K562 (cell line): ENCODE measurements around the gene CHD6. TPM values are rescaled to one million over a fixed set of nuclear protein-coding genes. Genes with fewer than 3 reads are reported as not detected.
A peak's percentile ranks its signal among the peaks of the same experiment; 100 is the strongest.

Source experiments
- ATAC-seq: fragments of 200-7000 bp; cut with Tn5 transposase; 3 replicates; pipeline ENCODE4 v1.9.1; 2020; ENCODE audit warnings: moderate library complexity
- BruUV-seq: library from RNA; stranded (reverse); fragments of 400-500 nt; replicated peaks from 2 replicates; lab custom pipeline; 2021; lab: Mats Ljungman, UMichigan
- CTCF ChIA-PET: fragments of 300-600 bp; formaldehyde crosslinking; extraction: SDS; loops from one replicate; lab custom pipeline; 2021; ENCODE audit warnings: low intra/inter-chr PET ratio; lab: Yijun Ruan, JAX
- POLR2A ChIA-PET: fragments of 300-600, 350-650 bp; sonication (Branson Sonifier 250); formaldehyde crosslinking; extraction: SDS; loops from one replicate; lab custom pipeline; 2021; ENCODE audit warnings: antibody characterized with exemption, inconsistent platforms; lab: Yijun Ruan, JAX
- DNase-seq, 4 experiments: peaks; one replicate each; pipeline versions ENCODE4 v3.0.0 to v3.0.0-alpha.2; 2011 to 2018; ENCODE audit warnings: low spot score in 3 of 4, mixed read lengths in 3 of 4; ENCODE audit errors: extremely low read depth in 1 of 4
- FAIRE-seq: peaks from 2 replicates; lab custom pipeline; 2011; peaks lifted over from hg19 to GRCh38; lab: Jason Lieb, UNC
- H2AFZ ChIP-seq: 2 replicates; pipeline ENCODE4 v1.6.0; 2011; ENCODE audit warnings: low read depth, low read length, control low read depth, inconsistent platforms
- H3K27ac ChIP-seq: fragments of 200-600 bp; 3 replicates; pipeline ENCODE4 v1.8.0; 2011; ENCODE audit warnings: low read depth, mild to moderate bottlenecking, control low read depth, inconsistent platforms, low read length, moderate library complexity, mixed read lengths; ENCODE audit errors: extremely low read depth
- H3K27me3 ChIP-seq, 2 experiments: fragments of 300-600 bp in 1 of 2; 2 replicates in 1 of 2; 3 replicates in 1 of 2; pipeline versions ENCODE4 v1.6.0 to v1.8.0; 2011; ENCODE audit warnings: inconsistent platforms in 2 of 2, low read length in 2 of 2, mild to moderate bottlenecking in 1 of 2, mixed read lengths in 1 of 2, moderate library complexity in 1 of 2; ENCODE audit not compliant: control insufficient read depth in 2 of 2, insufficient read depth in 2 of 2
- H3K36me3 ChIP-seq: fragments of 300-600 bp; 3 replicates; pipeline ENCODE4 v1.8.0; 2011; ENCODE audit warnings: mild to moderate bottlenecking, low read length, inconsistent platforms; ENCODE audit not compliant: control insufficient read depth, insufficient read depth
- H3K4me1 ChIP-seq, 2 experiments: fragments of 200-600 bp in 1 of 2; replicated peaks in 1 of 2; 2 replicates in 1 of 2; 3 replicates in 1 of 2; pipeline versions ENCODE4 v1.5.1 to v1.8.0; 2011; ENCODE audit warnings: inconsistent platforms in 2 of 2, low read length in 2 of 2, mild to moderate bottlenecking in 1 of 2, mixed read lengths in 1 of 2, moderate library complexity in 1 of 2; ENCODE audit not compliant: control insufficient read depth in 2 of 2, insufficient read depth in 2 of 2
- H3K4me2 ChIP-seq: 2 replicates; pipeline ENCODE4 v1.6.1; 2011; ENCODE audit warnings: low read length, control low read depth, inconsistent platforms, mixed read lengths; ENCODE audit not compliant: insufficient read depth
- H3K4me3 ChIP-seq: fragments of 200-600 bp; sonication (generic), shearing (Covaris generic); 2 replicates; pipeline ENCODE4 v1.5.1; 2016; ENCODE audit warnings: control low read depth, inconsistent platforms
- H3K79me2 ChIP-seq: fragments of 200-600 bp; 3 replicates; pipeline ENCODE4 v1.8.0; 2011; ENCODE audit warnings: low read length, inconsistent platforms; ENCODE audit not compliant: control insufficient read depth, insufficient read depth
- H3K9ac ChIP-seq, 2 experiments: 2 replicates each; pipeline versions ENCODE4 v1.6.0 to v1.6.1; 2011; ENCODE audit warnings: low read depth in 2 of 2, low read length in 2 of 2, control low read depth in 1 of 2, inconsistent platforms in 1 of 2, mild to moderate bottlenecking in 1 of 2, mixed read lengths in 1 of 2; ENCODE audit not compliant: insufficient read depth in 1 of 2
- H3K9me1 ChIP-seq: one replicate; pipeline ENCODE4 v1.6.0; 2011; ENCODE audit warnings: inconsistent platforms, mild to moderate bottlenecking, low read length, moderate library complexity; ENCODE audit not compliant: control insufficient read depth, insufficient read depth
- H3K9me3 ChIP-seq: replicated peaks from 2 replicates; pipeline ENCODE4 v1.5.1; 2011; ENCODE audit warnings: low read depth, low read length, inconsistent platforms; ENCODE audit not compliant: control insufficient read depth, insufficient read depth
- H4K20me1 ChIP-seq: replicated peaks from 2 replicates; pipeline ENCODE4 v1.6.1; 2011; ENCODE audit warnings: low read length, inconsistent platforms, mixed read lengths; ENCODE audit not compliant: control insufficient read depth, insufficient read depth
- CEBPG ChIP-seq, 3 experiments: fragments of 200-800 bp in 1 of 3; sonication (Bioruptor generic) in 1 of 3; sonication (generic) in 1 of 3; formaldehyde crosslinking in 1 of 3; IDR thresholded peaks in 2 of 3; conservative IDR thresholded peaks in 1 of 3; 2 replicates each; pipeline versions ENCODE4 v1.6.1 to v1.8.0; 2016 to 2022; ENCODE audit warnings: missing compliant biosample characterization in 2 of 3, missing genetic modification characterization in 2 of 3, mild to moderate bottlenecking in 1 of 3, missing genetic modification reagents in 1 of 3
- CTBP1 ChIP-seq: fragments of 450-650 bp; IDR thresholded peaks from 2 replicates; pipeline ENCODE4 v1.6.1; 2016; ENCODE audit warnings: borderline replicate concordance
- E2F1 ChIP-seq: sonication (generic); formaldehyde crosslinking; IDR thresholded peaks from 2 replicates; pipeline ENCODE4 v1.8.1; 2023; ENCODE audit warnings: mild to moderate bottlenecking, missing genetic modification reagents, moderate library complexity
- E2F6 ChIP-seq, 2 experiments: IDR thresholded peaks; 2 replicates each; pipeline ENCODE4 v1.6.1; 2011; ENCODE audit warnings: borderline replicate concordance in 1 of 2, control low read depth in 1 of 2, low read depth in 1 of 2, low read length in 1 of 2, mild to moderate bottlenecking in 1 of 2, mixed read lengths in 1 of 2, moderate library complexity in 1 of 2; ENCODE audit not compliant: insufficient read depth in 1 of 2, insufficient read length in 1 of 2, poor library complexity in 1 of 2, severe bottlenecking in 1 of 2; ENCODE audit errors: extremely low read depth in 1 of 2
- ELF1 ChIP-seq: fragments of 200-800 bp; sonication (Bioruptor generic); IDR thresholded peaks from 2 replicates; pipeline ENCODE4 v1.6.1; 2016; ENCODE audit warnings: missing genetic modification characterization, missing compliant biosample characterization
- GABPB1 ChIP-seq: sonication (generic); formaldehyde crosslinking; IDR thresholded peaks from 2 replicates; pipeline ENCODE4 v1.8.0; 2022; ENCODE audit warnings: mild to moderate bottlenecking, missing genetic modification reagents
- IRF2 ChIP-seq: sonication (generic); formaldehyde crosslinking; IDR thresholded peaks from 2 replicates; pipeline ENCODE4 v1.8.1; 2022; ENCODE audit warnings: mild to moderate bottlenecking, missing genetic modification reagents
- JUN ChIP-seq, 2 experiments: sonication (generic) in 1 of 2; formaldehyde crosslinking in 1 of 2; IDR thresholded peaks; 2 replicates each; pipeline versions ENCODE4 v1.6.1 to v1.8.0; 2012 to 2022; ENCODE audit warnings: borderline replicate concordance in 2 of 2, mild to moderate bottlenecking in 2 of 2, improper control_type of control experiment in 1 of 2, low read depth in 1 of 2, low read length in 1 of 2, missing genetic modification reagents in 1 of 2
- LARP7 ChIP-seq: fragments of 450-650 bp; IDR thresholded peaks from 2 replicates; pipeline ENCODE4 v1.6.1; 2016
- MEF2A ChIP-seq: IDR thresholded peaks from 2 replicates; pipeline ENCODE4 v1.6.1; 2011; ENCODE audit warnings: low read depth, mild to moderate bottlenecking, low read length, moderate library complexity; ENCODE audit not compliant: control insufficient read depth
- MTA1 ChIP-seq: fragments of 450-650 bp; IDR thresholded peaks from 2 replicates; pipeline ENCODE4 v1.6.1; 2017; ENCODE audit warnings: borderline replicate concordance
- MYBL2 ChIP-seq, 2 experiments: fragments of 450-650 bp in 1 of 2; sonication (generic) in 1 of 2; formaldehyde crosslinking in 1 of 2; IDR thresholded peaks; 2 replicates each; pipeline versions ENCODE4 v1.6.1 to v1.8.1; 2017 to 2022; ENCODE audit warnings: borderline replicate concordance in 1 of 2, inconsistent platforms in 1 of 2, low read depth in 1 of 2, mild to moderate bottlenecking in 1 of 2, missing genetic modification reagents in 1 of 2, moderate library complexity in 1 of 2
- NFE2L1 ChIP-seq: fragments of 450-650 bp; IDR thresholded peaks from 2 replicates; pipeline ENCODE4 v1.6.1; 2016; ENCODE audit warnings: missing genetic modification characterization, low read depth, mild to moderate bottlenecking, missing compliant biosample characterization, moderate library complexity, borderline replicate concordance
- STAT5A ChIP-seq: IDR thresholded peaks from 2 replicates; pipeline ENCODE4 v1.6.1; 2012; ENCODE audit warnings: low read length, inconsistent platforms, borderline replicate concordance
- THRA ChIP-seq: fragments of 450-650 bp; IDR thresholded peaks from 2 replicates; pipeline ENCODE4 v1.6.1; 2017; ENCODE audit warnings: mild to moderate bottlenecking, moderate library complexity
- ZEB2 ChIP-seq: fragments of 450-650 bp; IDR thresholded peaks from 2 replicates; pipeline ENCODE4 v1.6.1; 2016
- WGBS: fragments of 100-300 bp; shearing (Covaris generic); methylation state at CpG from one replicate; pipeline ENCODE4 v1.1.6; 2016; ENCODE audit warnings: low coverage, mixed read lengths; ENCODE audit not compliant: insufficient coverage; ENCODE audit errors: missing lambda C conversion rate; 5-methylcytosine and 5-hydroxymethylcytosine counted together
- in situ Hi-C: fragments of 300-500 bp; cut with MboI; formaldehyde crosslinking; loops from 4 replicates; pipeline ENCODE4 v1.15.0; 2018; ENCODE audit warnings: inconsistent platforms, mixed read lengths
- intact Hi-C: fragments of 100-400 bp; cut with micrococcal nuclease; formaldehyde crosslinking; loops from 2 replicates; pipeline ENCODE4 v1.14.2; 2022
- polyA plus RNA-seq, 8 experiments: library from polyadenylated mRNA; depleted of rRNA in 4 of 8; stranded (reverse) in 5 of 8; unstranded in 3 of 8; fragments of >200 nt; fragmentation: Nextera tagmentation in 2 of 8; fragmentation: Illumina TruSeq in 1 of 8; extraction: Ambion mirVana in 2 of 8; extraction: Trizol in 1 of 8; gene quantifications; 2 replicates each; pipeline versions ENCODE4 v1.2.1 to v1.2.3, GENCODE V29; 2011 to 2014; ENCODE audit warnings: inconsistent platforms in 1 of 8, missing spikeins in 1 of 8
- total RNA-seq, 7 experiments: library from RNA; depleted of rRNA in 6 of 7; stranded (reverse); fragments of >200 nt in 6 of 7; fragmentation: Illumina TruSeq in 2 of 7; extraction: Trizol in 2 of 7; gene quantifications; 2 replicates each; pipeline versions ENCODE4 v1.2.1 to v1.2.3, GENCODE V29; 2011 to 2021; ENCODE audit warnings: low replicate concordance in 1 of 7

CHD6 gene
- total and polyA plus RNA-seq, 9 of the 15 experiments (the other 6 are each of a cell fraction or from before 2014, with no cell fraction given): 3.9 to 24.2 (median 12.8) TPM

- FAIRE-seq (peak; percentile 96), ATAC-seq (peak; percentile 91), DNase-seq (peak; percentile 55 to 77 (median 70))
- Histone ChIP-seq H3K4me1 (peaks cover 4 to 54% of the 10 kb centered on the region in 2 experiments; a peak in 4 of 5 replicates), H4K20me1 (no peaks in the 10 kb centered on the region), H3K27ac (peak overlapping the region; percentile 62), H3K4me2 (peak overlapping the region; percentile 60), H2AFZ (peak overlapping the region; percentile 18; the same call in 1 of the 2 replicates), H3K36me3 (peaks cover 58% of the 10 kb centered on the region), H3K4me3 (no peak overlapping the region), H3K9ac (peak overlapping the region; percentile 26 to 53; a peak in 3 of 4 replicates), H3K27me3 (no peaks in the 10 kb centered on the region), H3K9me1 (no peaks in the 10 kb centered on the region), H3K9me3 (no peaks in the 10 kb centered on the region), H3K79me2 (no peaks in the 10 kb centered on the region)
- intact Hi-C loops (no loop called here), in situ Hi-C loops (no loop called here)
- BruUV-seq: no TSS peak
- WGBS: 5% methylated on average over 10 of the region's 10 CpGs
- ChIA-PET POLR2A (interaction anchor here (0.8 to 1.9 kb wide), 13 partner anchors 9 to 262 kb away, joined by 3 to 6 read pairs (median 3); partner anchors contain the start of gene CHD6), CTCF (interaction anchor here (0.7 kb wide), 1 partner anchor 12 kb away, joined by 4 read pairs; no protein-coding TSS in a partner anchor)
- TF ChIP-seq MEF2A (no peak), MTA1 (no peak), STAT5A (peak; percentile 58; the same call in 1 of the 2 replicates), MYBL2 (IDR thresholded peaks at IDR 0.05; ENCODE audit: low read depth) (no peak), MYBL2 (CRISPR knock-in tag; IDR thresholded peaks at IDR 0.05; ENCODE audit: borderline replicate concordance) (no peak), E2F1 (CRISPR knock-in tag) (no peak), JUN (IDR thresholded peaks at IDR 0.05; ENCODE audit: borderline replicate concordance, low read depth, low read length) (no peak), JUN (CRISPR knock-in tag; IDR thresholded peaks at IDR 0.05; ENCODE audit: borderline replicate concordance) (no peak), NFE2L1 (tag) (no peak), CEBPG (CRISPR knock-in tag; IDR thresholded peaks at IDR 0.05) (no peak), CEBPG (tag; conservative IDR thresholded peaks at IDR 0.05 in 1 of 2, IDR thresholded peaks at IDR 0.05 in 1 of 2) (no peak), GABPB1 (CRISPR knock-in tag) (no peak), LARP7 (no peak), E2F6 (IDR thresholded peaks at IDR 0.05; ENCODE audit: borderline replicate concordance in 1 of 2, extremely low read depth in 1 of 2, insufficient read depth in 1 of 2, insufficient read length in 1 of 2, low read depth in 1 of 2, low read length in 1 of 2, poor library complexity in 1 of 2, severe bottlenecking in 1 of 2) (no peak), CTBP1 (no peak), ZEB2 (no peak), IRF2 (CRISPR knock-in tag) (no peak), THRA (0 out of 2 replicates have a peak, but pooled peaks have one; percentile 27), ELF1 (no peak)
Observed at GRCh38 chr20:41425180-41425884, 192.8 kb downstream of the CHD6 start.
